Parathyroid adenoma (tissue), 2 donors: Measurements from ENCODE around the gene MDFIC.

ENCODE experiments used
- H2AFZ ChIP-seq: fragments of 300-600 bp; sonication (generic); one replicate; pipeline ENCODE4 v1.7.0; 2017; ENCODE audit warnings: antibody characterized with exemption, mild to moderate bottlenecking
- H3K27ac ChIP-seq: fragments of 300-600 bp; sonication (generic); one replicate; pipeline ENCODE4 v1.7.0; 2017
- H3K27me3 ChIP-seq: fragments of 300-600 bp; sonication (generic); one replicate; pipeline ENCODE4 v1.7.0; 2017; ENCODE audit warnings: low read length; ENCODE audit not compliant: control insufficient read depth, insufficient read depth
- H3K36me3 ChIP-seq: fragments of 300-600 bp; sonication (generic); one replicate; pipeline ENCODE4 v1.7.0; 2017; ENCODE audit warnings: low read length; ENCODE audit not compliant: control insufficient read depth, insufficient read depth
- H3K4me1 ChIP-seq: fragments of 300-600 bp; sonication (generic); one replicate; pipeline ENCODE4 v1.7.0; 2017; ENCODE audit warnings: control low read depth
- H3K4me2 ChIP-seq: fragments of 300-600 bp; sonication (generic); one replicate; pipeline ENCODE4 v1.7.0; 2017; ENCODE audit warnings: low read length
- H3K4me3 ChIP-seq: fragments of 300-600 bp; sonication (generic); one replicate; pipeline ENCODE4 v1.7.0; 2017; ENCODE audit warnings: low read depth, low read length
- H3K79me2 ChIP-seq: fragments of 300-600 bp; sonication (generic); one replicate; pipeline ENCODE4 v1.7.0; 2017; ENCODE audit warnings: control low read depth
- H3K9ac ChIP-seq: fragments of 300-600 bp; sonication (generic); one replicate; pipeline ENCODE4 v1.7.0; 2017; ENCODE audit warnings: mild to moderate bottlenecking
- H3K9me3 ChIP-seq: fragments of 300-600 bp; sonication (generic); one replicate; pipeline ENCODE4 v1.7.0; 2017; ENCODE audit warnings: low read length; ENCODE audit not compliant: control insufficient read depth
- TF ChIP-seq, protein P1 (sequence below): fragments of 300-600 bp; sonication (generic); IDR thresholded peaks from one replicate; pipeline ENCODE4 v1.7.0; 2017; ENCODE audit warnings: antibody characterized with exemption, mild to moderate bottlenecking
- donor health status: primary hyperparathyroidism.

The MDFIC gene

DNA sequence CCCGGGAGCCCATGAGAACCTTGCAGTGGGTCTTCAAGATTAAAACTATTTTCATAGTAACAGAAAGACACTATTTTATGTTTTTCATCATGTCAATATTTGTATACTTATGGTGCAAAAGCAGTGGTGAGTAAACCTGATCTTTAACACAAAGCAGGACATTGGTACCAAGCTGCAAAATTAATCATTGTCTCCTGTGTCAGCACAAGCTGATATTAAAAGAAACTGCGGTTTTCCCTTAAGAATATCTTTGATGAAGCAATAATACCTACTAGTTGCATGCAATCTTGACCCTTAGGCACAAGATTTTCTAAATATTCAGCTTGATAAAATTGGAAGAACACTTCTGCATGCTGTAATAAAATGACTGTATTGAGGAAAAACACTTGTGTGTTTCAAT, 121.7 kb downstream of the MDFIC start:
- no peak overlapping the region for H3K4me2 ChIP-seq
- no peaks in the 10 kb centered on the region for H3K9me3 ChIP-seq
- no peak overlapping the region for H2AFZ ChIP-seq
- no peaks in the 10 kb centered on the region for H3K79me2 ChIP-seq
- TF ChIP-seq, protein P1, sequence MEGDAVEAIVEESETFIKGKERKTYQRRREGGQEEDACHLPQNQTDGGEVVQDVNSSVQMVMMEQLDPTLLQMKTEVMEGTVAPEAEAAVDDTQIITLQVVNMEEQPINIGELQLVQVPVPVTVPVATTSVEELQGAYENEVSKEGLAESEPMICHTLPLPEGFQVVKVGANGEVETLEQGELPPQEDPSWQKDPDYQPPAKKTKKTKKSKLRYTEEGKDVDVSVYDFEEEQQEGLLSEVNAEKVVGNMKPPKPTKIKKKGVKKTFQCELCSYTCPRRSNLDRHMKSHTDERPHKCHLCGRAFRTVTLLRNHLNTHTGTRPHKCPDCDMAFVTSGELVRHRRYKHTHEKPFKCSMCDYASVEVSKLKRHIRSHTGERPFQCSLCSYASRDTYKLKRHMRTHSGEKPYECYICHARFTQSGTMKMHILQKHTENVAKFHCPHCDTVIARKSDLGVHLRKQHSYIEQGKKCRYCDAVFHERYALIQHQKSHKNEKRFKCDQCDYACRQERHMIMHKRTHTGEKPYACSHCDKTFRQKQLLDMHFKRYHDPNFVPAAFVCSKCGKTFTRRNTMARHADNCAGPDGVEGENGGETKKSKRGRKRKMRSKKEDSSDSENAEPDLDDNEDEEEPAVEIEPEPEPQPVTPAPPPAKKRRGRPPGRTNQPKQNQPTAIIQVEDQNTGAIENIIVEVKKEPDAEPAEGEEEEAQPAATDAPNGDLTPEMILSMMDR, result no peak
- H3K27me3 ChIP-seq, result no peaks in the 10 kb centered on the region
- no peak overlapping the region for H3K9ac ChIP-seq
- no peak overlapping the region for H3K4me3 ChIP-seq
- H3K27ac ChIP-seq, result no peak overlapping the region
- no peaks in the 10 kb centered on the region for H3K36me3 ChIP-seq
- H3K4me1 ChIP-seq, result no peaks in the 10 kb centered on the region

DNA sequence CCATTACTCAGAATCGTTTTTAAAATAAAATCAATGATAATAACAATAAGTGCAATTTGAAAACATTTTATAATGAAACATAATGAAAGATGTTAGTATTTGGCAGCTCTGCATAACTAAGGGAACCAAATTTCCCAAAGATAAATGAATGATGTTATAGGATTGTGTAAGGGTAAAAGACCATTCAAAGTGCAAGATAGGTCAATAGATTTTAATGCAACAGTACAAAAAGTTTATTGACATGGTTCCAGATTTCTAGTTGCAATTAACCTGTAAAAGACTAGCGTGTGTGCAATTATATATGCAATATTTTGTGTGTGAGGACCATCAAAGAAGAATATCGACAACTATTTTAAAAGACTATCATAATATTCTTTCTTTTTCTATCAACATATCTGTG, 122.3 kb downstream of the MDFIC start:
- H3K4me3 ChIP-seq, result no peak overlapping the region
- H3K9me3 ChIP-seq, result no peaks in the 10 kb centered on the region
- no peaks in the 10 kb centered on the region for H3K79me2 ChIP-seq
- no peaks in the 10 kb centered on the region for H3K4me1 ChIP-seq
- no peaks in the 10 kb centered on the region for H3K27me3 ChIP-seq
- H3K4me2 ChIP-seq, result no peak overlapping the region
- H2AFZ ChIP-seq, result no peak overlapping the region
- no peak overlapping the region for H3K27ac ChIP-seq
- no peaks in the 10 kb centered on the region for H3K36me3 ChIP-seq
- no peak overlapping the region for H3K9ac ChIP-seq
- TF ChIP-seq, protein P1, result no peak

DNA sequence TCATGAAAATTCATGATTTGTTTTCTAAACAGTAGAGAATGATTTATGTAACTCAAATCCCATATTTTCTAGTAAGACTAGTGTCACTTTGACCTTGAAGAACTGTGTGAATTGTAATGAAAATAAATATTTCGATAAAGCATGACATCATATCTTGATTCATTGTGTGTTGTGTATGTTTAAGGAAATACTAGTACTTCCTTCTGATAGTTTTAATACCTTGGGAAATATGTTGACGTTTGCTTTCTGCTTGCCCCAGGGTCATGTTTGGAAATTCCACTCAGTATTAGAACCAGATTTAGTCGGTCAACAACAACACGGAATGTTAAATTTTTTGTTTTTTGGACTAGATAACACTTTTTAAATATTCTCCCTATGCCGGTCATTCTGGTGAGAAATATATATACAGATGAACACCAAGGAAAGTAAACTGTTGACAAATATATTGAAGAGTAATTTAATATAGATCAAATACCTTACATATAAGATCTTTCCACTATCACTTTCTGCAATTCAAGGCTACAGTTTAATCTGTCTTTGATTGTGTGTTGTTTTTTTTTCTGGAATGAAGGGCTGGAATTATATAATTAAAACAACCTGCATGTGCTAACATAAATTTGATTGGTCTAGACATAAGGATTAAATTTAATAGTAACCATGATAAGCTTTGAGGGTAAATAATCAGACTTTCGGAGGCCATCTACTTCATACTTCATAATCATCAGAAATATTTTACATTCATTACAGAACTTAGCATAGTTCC, 126.2 kb downstream of the MDFIC start:
- no peaks in the 10 kb centered on the region for H3K79me2 ChIP-seq
- no peak overlapping the region for H3K4me3 ChIP-seq
- no peaks in the 10 kb centered on the region for H3K27me3 ChIP-seq
- H3K4me2 ChIP-seq, result no peak overlapping the region
- H3K36me3 ChIP-seq, result no peaks in the 10 kb centered on the region
- H2AFZ ChIP-seq, result no peak overlapping the region
- H3K9me3 ChIP-seq, result no peaks in the 10 kb centered on the region
- H3K27ac ChIP-seq, result no peak overlapping the region
- TF ChIP-seq, protein P1, result no peak
- H3K4me1 ChIP-seq, result no peaks in the 10 kb centered on the region
- H3K9ac ChIP-seq, result no peak overlapping the region

DNA sequence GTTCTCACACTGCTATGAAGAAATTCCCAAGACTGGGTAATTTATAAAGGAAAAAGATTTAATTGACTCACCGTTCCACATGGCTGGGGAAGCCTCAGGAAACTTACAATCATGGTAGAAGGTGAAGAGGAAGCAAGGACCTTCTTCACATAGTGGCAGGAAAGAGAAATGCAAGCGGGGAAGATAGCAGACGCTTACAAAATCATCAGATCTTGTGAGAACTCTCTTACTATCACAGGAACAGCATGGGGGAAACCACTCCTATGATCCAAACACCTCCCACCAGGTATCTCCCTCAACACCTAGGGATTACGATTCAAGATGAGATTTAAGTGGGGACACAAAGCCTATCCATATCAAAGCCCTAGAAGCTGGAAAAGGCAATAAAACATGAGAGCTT, 130.8 kb downstream of the MDFIC start:
- H3K9ac ChIP-seq, result no peak overlapping the region
- TF ChIP-seq, protein P1, result no peak
- H3K4me2 ChIP-seq, result no peak overlapping the region
- H3K27me3 ChIP-seq, result no peaks in the 10 kb centered on the region
- no peak overlapping the region for H3K4me3 ChIP-seq
- H3K27ac ChIP-seq, result no peak overlapping the region
- H2AFZ ChIP-seq, result no peak overlapping the region
- no peaks in the 10 kb centered on the region for H3K79me2 ChIP-seq
- H3K4me1 ChIP-seq, result no peaks in the 10 kb centered on the region
- no peaks in the 10 kb centered on the region for H3K9me3 ChIP-seq
- H3K36me3 ChIP-seq, result no peaks in the 10 kb centered on the region

DNA sequence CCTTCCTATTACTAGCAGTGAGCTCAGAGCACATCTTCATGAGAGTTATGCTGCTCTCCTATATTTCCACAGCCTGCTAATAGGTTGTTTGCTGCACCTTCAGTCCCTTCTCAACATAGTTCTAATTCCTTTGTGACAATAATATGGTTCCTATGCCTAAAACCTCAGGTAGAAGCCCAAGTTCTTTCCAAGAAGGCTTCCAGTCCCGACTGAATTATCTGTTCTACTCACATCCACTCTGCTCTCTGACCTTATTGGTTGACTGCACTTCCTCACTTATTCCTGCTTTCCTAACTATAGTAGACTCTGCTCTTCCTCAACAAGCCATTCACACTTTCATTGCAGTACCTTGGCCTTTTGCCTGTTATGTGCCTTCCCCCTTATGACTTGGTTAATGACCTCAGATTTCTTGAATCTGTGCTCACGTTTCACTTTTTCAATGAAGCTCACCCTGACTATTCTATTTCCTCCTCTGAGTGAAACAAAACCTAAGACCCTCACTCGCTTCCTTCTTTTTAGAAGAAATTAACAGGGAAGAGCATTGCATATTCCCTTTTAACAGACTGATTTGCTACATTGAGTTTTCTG, 132.7 kb downstream of the MDFIC start:
- Histone ChIP-seq H2AFZ (no peak overlapping the region), H3K27me3 (no peaks in the 10 kb centered on the region), H3K4me3 (no peak overlapping the region), H3K9me3 (no peaks in the 10 kb centered on the region), H3K79me2 (no peaks in the 10 kb centered on the region), H3K27ac (no peak overlapping the region), H3K4me1 (no peaks in the 10 kb centered on the region), H3K36me3 (no peaks in the 10 kb centered on the region), H3K4me2 (no peak overlapping the region), H3K9ac (no peak overlapping the region)
- TF ChIP-seq, protein P1, result no peak
